Measurements from ENCODE around the gene MRTFA.

MRTFA gene

DNA sequence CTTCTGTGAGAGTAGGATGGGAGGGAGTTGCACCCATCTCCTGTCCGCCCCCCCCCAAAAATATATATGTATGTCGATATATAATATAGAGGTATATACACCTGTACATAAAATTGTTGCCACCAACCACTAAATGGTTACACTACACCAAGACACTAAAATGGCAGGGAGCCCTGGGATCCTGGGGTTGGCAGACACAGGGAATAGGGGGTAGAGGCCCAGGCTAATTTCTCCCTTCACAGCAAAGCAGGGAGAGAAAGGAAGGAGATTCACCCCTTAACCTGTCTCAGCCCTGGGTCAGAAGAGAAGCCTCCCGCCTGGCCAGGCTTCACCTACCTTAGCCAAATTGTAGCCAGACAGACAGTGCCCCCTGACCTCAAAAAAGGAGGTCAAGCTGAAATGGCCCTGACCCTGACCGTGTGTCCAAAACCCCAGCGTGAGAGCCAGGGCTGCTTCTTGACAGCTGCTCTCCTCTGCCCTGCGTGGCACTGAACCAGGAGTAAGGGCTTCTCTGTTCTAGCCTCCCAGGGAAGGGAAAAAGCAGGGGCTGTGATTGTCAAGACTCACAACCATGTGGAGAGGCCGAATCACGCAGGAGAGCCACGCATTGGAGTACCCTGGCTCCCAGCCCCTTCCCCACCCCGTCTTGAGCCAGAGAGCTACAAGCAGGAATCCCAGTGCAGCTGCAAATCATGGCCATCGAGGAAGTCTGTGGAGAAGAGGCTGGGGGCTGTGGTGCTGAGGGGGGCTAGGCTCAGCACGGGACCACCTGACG lies 225.6 kb downstream of the MRTFA start:
- no peak for DNase-seq (ENCODE audit: low read depth)

DNA sequence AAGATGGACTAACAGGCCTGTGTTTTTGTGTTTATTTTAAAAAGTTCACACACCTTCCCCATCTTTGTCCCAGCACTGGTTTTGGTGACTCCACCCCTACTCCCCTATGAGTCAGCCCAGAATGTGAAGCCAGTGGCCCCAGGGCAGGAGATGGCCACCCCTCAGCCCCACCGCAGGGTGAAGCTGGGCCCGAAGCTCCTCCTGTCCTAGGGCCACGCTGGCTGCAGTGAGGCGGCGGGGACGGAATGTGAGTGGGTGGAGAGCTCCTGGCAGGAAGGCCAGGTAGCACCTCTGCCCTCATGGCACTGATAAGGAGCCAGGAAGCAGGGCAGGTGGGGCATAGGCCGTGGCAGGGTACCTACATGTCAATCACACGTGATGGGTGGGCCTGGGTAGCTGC lies 226.2 kb downstream of the MRTFA start:
- DNase-seq (ENCODE audit: low read depth) = no peak

DNA sequence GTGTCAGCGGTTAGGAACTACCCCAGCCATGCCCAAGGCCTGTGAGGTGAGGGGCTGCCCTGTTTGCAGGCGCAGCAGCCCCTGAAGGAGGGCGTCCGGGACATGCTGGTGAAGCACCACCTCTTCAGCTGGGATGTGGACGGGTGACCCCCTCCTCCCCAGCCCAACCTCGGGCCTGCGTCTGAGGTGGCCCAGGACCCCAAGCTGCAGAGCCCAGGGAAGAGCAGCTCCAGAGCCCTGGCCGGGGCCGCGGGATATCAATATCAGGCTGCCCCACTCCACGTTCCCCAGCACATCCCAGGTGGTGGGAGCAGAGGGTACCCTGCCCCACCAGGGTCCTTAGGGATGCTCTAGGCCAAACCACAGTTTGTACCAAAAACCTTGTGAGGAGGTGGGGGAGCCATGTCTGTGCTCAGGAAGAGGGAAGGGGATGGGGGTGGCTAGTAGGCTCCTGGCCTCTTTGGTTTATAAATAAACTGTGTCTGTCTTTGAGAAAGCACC lies 226.9 kb downstream of the MRTFA start:
- DNase-seq (ENCODE audit: low read depth) = no peak

DNA sequence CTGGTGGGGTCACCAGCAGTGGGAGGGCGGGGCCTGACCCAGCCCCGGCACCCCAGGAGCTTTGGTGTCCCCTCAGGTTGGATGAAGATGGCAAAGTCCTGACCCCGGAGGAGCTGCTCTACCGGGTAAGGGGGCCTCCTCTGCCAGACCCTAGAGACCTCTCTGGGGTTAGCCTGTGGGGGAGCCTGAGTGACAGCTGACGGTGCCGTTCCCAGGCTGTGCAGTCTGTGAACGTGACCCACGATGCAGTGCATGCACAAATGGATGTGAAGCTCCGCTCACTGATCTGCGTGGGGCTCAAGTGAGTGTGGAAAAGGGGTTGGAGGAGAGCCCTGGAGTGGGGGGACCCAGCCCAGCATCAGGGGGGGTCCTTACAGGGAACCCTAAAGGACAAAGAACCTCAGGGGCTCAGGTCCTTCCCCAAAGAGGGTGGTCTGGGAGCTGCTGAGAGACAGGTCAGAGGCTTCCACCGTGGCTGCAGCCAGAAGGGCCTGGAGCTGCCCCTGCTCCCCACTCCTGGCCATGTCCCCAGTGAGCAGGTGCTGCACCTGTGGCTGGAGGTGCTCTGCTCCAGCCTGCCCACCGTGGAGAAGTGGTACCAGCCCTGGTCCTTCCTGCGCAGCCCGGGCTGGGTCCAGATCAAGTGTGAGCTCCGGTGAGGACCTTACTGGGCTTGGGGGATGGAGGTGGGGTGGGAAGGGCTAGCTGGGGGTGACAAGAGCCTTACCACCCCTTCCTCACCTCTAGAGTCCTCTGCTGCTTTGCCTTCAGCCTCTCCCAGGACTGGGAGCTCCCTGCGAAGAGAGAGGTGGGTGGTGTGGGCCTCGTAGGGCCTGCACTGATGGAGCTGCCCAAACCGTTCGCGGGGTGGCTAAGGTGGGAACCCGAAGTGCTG lies 227.6 kb downstream of the MRTFA start:
- DNase-seq (ENCODE audit: low read depth) = no peak

DNA sequence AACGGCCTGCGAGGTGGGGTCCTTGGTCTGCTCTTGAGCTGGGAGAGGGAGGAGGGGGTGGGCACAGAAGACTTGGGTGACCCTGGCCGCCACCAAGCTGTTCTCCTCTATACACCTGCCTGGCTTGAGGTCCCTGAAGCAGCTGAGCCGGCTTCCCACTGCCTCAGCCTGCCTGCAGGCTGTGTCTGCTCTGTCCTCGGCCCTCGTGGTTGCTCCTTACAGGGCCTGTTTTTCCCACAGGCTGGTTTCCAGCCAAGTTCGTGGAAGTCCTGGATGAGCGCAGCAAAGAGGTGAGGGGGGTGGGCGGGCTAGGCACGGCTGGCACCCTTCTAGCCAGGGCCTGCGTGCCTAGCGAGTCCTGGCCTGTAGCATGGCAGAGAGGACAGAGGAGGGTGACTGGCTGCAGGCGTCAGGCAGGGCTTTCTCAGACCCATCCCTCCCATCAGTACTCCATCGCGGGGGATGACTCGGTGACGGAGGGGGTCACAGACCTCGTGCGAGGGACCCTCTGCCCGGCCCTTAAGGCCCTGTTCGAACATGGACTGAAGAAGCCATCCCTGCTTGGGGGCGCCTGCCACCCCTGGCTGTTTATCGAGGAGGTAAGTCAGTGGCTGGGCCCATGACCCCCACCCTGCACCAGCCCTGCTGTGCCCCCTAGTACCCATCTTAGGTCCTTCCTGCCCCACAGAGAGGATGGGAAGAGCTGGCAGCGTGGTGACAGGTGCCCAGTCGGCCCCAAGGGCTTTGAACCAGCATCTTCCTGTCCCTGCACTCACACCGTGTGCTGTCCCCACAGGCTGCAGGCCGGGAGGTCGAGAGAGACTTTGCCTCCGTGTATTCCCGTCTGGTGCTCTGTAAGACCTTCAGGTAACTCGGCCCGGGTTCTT lies 228.4 kb downstream of the MRTFA start:
- DNase-seq (ENCODE audit: low read depth) = no peak

DNA sequence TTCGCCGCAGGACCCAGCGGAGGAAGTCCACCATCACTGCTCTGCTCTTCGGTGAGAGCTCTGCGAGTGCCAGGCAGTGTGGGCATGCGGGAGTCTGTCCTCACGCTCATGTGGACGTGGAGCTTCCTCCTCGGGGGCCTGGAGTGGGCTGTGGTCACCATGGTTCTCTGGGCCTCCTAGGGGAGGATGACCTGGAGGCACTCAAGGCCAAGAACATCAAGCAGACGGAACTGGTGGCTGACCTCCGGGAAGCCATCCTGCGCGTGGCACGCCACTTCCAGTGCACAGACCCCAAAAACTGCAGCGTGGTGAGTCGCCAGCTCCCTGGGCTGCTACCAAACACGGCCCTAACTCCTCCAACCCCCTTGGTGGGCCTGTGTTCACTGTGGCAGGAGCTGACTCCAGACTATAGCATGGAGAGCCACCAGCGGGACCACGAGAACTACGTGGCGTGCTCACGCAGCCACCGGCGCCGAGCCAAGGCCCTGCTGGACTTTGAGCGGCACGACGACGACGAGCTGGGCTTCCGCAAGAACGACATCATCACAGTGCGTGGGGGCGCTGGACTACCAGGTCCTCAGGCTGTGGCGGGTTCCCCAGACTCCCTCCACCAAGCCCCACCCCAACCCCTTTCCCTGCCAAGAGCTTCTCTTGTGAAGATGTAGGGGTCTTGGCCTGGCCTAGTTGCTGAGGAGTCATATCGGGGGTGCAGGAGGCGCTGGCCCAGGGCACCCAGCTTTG lies 229.3 kb downstream of the MRTFA start:
- no peak for DNase-seq (ENCODE audit: low read depth)

DNA sequence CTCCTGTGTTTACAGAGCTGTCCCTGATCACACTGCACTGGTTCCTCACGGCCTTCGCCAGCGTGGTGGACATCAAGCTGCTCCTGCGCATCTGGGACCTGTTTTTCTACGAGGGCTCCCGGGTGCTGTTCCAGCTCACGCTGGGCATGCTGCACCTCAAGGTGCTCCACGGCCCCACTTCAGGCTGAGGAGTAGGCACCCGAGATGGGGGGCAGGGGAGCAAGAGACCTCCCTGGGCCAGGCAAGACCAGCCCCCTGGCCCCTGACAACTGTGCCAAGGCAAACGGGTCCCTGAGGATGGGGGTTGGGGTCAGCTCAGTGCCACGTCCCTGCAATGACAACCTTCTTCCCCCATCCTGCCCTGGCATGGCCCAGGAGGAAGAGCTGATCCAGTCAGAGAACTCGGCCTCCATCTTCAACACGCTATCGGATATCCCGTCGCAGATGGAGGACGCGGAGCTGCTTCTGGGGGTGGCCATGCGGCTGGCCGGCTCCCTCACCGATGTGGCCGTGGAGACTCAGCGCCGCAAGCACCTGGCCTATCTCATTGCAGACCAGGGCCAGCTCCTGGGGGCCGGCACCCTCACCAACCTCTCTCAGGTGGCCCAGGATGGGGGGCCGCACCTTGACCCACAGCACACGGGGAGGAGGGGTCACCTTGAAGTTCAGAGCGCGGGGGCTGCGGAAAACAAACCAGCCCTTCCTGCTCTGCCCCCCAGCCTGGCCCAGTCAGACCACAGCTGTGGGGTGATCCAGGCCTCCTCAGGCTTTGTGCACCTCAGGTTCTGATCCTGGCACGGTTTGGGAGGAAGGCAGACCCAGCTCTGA lies 230.2 kb downstream of the MRTFA start:
- DNase-seq (ENCODE audit: low read depth) = no peak

DNA sequence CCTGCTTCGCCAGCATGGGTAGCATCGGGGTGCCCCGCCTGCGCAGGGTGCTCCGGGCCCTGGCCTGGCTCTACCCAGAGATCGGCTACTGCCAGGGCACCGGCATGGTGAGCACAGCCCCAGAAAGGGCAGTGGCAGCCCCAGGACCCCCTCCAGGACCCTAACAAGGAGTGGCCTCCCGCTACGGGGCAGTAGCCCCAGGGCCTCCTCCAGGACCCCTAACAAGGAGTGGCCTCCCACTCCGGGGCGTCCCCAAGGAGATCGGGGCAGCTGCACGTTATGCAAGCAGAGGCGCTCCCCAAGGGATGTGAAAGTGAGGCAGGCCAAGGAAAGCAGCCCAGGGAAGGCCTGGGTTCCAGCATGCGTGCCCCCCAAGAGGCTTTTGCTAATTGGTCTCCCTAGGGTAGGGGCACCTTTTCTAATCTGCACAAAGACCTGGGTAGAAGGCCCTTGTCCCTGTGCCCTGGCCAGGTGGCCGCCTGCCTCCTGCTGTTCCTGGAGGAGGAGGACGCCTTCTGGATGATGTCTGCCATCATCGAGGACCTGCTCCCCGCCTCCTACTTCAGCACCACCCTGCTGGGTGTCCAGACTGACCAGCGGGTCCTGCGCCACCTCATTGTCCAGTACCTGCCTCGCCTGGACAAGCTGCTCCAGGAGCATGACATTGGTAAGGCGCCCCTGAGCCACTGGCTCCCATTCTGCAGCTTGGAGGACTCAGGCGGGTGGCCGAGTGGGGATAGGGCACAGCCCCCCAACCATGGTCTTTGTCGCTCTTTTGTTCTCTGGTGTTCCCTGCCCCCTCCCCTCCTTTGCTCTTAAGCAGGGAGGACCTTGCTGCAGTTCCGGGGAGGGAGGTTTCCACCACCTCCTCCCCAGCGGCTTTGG lies 231.1 kb downstream of the MRTFA start:
- no peak for DNase-seq (ENCODE audit: low read depth)

DNA sequence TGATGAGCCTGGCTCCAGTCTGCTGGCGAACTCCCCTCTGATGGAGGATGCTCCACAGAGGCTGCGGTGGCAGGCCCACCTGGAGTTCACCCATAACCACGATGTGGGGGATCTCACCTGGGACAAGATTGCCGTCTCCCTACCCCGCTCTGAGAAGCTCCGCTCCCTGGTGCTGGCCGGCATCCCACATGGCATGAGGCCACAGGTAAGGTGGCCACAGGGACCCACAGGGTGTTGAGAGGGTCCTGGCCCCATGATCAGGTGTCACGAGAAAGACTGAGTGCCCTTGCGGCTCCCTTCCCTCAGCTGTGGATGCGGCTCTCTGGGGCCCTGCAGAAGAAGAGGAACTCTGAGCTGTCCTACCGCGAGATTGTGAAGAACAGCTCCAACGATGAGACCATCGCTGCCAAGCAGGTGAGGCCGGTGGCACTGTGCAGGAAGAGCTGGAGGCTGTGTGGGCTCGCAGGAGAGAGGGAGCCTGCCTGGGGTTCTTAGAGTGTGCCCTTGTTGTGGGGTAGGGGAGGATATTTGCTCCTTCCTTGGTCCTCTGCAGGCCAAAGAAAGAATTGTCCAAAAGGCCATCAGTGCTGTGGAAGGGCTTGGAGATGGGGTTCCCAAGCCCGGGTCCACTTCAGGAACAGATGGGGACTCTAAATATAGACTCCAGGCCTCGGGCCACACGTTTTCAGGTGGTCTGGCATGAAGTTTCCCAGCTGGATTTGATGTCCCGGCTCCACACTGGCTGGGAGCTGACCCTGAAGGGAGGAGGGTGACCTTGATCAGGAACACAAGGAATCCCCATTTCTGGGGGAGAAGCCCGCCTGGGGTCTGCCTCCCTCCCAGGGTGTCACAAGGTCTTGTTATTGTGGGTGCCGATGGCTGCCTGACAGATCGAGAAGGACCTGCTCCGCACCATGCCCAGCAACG lies 232.0 kb downstream of the MRTFA start:
- no peak for DNase-seq (ENCODE audit: low read depth)

DNA sequence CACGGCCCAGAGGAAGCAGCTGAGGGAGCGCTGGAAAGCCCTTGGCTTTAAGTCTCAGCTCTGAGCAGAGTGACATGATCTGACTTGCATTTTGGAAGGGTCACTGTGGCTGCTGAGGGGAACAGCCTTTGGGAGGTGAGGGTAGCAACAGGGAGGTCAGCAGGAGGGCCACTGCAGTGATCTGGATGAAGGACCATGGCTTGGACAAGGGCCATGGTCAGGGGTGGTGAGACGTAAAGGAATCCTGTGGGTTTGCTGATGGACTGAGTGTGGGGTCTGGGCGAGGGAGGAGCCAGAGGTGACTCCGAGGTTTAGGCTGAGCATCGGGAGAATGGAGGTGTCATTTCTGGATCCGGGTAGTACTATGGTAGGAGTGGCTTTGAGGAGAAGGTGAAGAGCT lies 232.9 kb downstream of the MRTFA start:
- DNase-seq (ENCODE audit: low read depth) = no peak

DNA sequence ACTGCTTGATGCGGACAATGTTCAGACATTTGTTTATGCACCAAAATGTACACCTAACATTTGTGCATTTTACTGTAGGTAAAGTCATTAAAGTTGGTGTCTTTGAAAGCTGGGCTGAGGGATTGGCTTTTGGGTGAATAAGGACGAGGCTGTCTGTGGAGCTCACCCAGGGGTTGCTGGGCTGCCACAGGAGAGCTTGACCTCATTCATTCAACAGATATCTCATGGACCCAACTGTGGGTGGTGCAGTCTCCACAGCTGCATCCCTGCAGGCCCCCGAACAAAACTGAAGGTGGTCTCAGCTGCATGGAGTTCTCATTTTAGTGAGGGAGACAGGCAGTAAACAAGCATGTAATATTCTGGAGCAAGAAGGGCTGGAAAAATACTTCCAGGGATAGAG lies 233.4 kb downstream of the MRTFA start:
- no peak for DNase-seq (ENCODE audit: low read depth)

DNA sequence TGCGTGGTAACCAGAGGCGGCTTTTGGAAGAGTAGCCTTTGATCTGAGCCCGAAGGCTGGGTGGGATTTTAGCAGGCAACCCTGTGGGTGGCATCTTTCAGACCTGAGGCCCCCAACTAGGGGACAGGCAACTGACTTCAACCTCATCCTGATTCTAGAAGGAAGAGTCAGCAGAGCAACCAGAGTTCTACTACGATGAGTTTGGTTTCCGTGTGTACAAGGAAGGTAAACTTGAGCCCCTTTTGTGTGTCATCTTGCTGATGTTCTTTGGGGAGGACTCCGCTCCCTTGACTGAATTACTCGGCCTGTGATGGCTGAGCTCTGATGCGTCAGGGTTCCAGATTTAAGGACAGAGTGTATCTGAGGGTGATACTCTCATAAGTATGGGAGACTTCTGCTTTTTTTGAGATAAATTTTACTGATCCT lies 234.5 kb downstream of the MRTFA start:
- no peak for DNase-seq (ENCODE audit: low read depth)

DNA sequence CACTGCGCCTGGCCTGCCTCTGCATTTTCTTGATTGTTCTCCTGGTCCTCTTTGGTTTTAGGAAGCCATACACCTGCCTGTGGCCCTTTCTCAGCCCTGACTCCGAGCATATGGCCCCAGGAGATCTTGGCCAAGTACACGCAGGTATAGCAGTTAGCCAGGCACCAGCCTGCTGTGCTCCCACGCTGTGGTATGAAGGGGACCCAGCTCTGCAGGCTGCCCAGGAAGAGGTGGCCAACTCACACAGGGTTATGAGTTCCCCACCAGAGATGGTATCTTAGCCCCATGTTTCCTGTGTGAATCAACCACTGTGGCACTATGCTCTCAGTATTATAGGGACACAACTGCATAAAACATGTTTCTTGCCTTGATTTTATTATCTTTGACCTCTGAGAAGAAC lies 235.0 kb downstream of the MRTFA start:
- peak; percentile 42 for DNase-seq (ENCODE audit: low read depth)

DNA sequence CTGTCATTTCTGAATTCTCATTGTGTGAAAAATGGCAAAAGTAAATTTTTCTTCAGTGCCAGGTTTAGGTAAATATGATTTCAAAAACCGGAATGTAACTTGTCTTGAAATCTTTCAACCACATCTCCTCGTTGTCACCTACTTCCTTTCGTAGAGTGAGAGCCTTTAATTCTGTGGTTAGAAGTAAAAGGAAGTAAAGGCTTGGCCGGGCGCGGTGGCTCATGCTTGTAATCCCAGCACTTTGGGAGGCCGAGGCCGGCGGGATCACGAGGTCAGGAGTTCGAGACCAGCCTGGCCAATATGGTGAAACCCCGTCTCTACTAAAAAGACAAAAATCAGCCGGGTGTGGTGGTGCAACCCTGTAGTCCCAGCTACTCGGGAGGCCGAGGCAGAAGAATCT lies 236.4 kb downstream of the MRTFA start:
- no peak for DNase-seq (ENCODE audit: low read depth)

DNA sequence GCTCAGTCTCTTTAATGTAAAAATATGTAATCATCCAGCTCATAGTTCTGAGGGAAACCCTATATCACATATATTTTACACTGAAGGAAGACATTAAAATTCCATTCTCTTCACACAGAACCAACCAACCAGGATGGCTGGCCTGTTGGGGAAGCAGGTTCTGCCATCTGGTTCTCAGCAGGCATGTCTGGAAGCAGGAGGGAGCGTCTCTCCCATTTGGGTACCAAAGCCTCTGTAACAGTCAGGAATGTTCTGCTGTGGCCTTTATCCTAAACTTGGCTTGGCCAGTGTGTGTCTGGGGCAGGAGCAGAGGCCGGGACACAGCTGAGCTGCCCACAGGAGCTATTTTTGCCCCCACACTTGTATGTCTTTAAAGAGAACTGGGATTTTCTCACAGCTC lies 236.9 kb downstream of the MRTFA start:
- DNase-seq (ENCODE audit: low read depth) = no peak

DNA sequence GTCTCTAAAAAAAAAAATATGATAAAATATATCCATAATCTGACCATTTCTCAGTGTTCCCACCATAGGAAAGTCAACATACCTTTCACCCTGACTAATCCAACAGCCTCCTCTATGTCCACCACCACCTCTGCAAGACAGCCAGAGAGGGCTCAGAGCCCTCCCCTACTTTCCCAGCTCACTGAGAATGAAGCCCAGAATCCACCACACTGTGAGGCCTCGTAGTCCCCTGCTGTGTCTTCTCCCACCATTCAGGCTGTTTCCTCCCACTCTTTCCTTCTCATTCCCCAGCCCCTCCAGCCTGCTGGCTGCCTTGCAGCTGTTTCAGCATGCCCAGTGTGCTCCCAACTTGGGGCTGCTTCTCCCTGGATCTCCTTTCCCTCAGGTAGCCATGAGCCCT lies 239.1 kb downstream of the MRTFA start:
- DNase-seq (ENCODE audit: low read depth) = no peak

DNA sequence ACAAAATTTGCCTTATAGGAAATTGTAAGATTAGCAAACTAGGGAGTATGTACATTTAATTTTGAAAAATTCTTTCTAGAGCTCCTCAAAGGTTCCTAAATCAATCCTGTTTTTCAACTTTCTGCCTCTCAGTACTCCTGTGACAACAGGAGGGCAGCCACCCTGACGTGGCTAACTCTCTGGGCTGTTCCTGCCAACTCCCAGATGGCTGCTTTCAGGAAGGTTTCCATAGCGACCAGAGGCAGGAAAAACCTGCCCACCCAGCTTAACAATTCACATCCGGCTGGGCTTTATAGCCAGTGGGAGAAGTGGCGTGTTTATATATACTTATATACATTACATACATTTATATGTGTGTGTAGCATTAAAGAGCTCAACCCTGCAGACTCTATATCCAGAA lies 239.6 kb downstream of the MRTFA start:
- DNase-seq (ENCODE audit: low read depth) = no peak

DNA sequence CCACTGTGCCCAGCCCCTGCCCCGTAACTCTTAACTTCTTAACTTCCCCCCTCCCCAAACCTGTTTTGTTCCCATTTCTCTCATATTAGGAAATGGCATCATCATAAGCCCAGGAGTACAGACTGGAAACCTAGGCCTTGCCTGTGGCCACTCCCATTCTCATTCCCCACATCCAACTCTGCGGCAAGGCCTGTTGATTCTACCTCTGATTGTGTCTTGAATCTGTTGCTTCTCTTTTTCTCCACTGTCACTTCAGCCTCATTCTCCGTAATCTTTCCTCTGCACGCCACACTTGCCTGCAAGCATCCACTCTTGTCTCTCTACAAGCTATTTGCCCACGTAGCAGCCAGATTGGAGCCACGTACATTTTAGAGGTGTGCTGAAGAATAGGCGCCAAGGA lies 240.9 kb downstream of the MRTFA start:
- no peak for DNase-seq (ENCODE audit: low read depth)

Measured in activated T-helper 1 cell treated with Interleukin-2 at 50 U/mL for 16 hours (primary cell).